Upper lobe of right lung (tissue), 1 donor: Measurements from ENCODE around the gene CCNK. TPM values are rescaled to one million over a fixed set of nuclear protein-coding genes. Genes with fewer than 3 reads are reported as not detected.

Experiments used
- ATAC-seq: fragments of 200-7000 bp; cut with Tn5 transposase; one replicate; pipeline ENCODE4 v1.9.1; 2020; ENCODE audit warnings: mild to moderate bottlenecking, moderate library complexity
- DNase-seq: peaks from one replicate; pipeline ENCODE4 v3.0.0-alpha.2; 2020
- H3K27ac ChIP-seq: fragments of 200-600 bp; one replicate; pipeline ENCODE4 v1.8.0; 2022
- H3K27me3 ChIP-seq: fragments of 200-600 bp; one replicate; pipeline ENCODE4 v1.8.0; 2022; ENCODE audit warnings: mild to moderate bottlenecking
- H3K36me3 ChIP-seq: fragments of 200-600 bp; one replicate; pipeline ENCODE4 v1.8.0; 2022
- H3K4me1 ChIP-seq: fragments of 200-600 bp; one replicate; pipeline ENCODE4 v1.8.0; 2022
- H3K4me3 ChIP-seq: fragments of 200-600 bp; one replicate; pipeline ENCODE4 v1.8.0; 2022; ENCODE audit warnings: mild to moderate bottlenecking
- H3K9me3 ChIP-seq: fragments of 200-600 bp; one replicate; pipeline ENCODE4 v1.8.0; 2022
- CTCF ChIP-seq: fragments of 200-600 bp; IDR thresholded peaks from one replicate; pipeline ENCODE4 v1.8.0; 2022; ENCODE audit warnings: antibody characterized with exemption
- intact Hi-C: fragments of 100-400 bp; cut with DNase I; formaldehyde crosslinking; loops from one replicate; pipeline ENCODE4 v1.11.0; 2022
- total RNA-seq: library from RNA; stranded (reverse); fragmentation: NEBNext Ultra II Directional; extraction: Animal tissue kit (Norgen Biotek cat#: 25700); gene quantifications from one replicate; pipeline ENCODE4 v1.2.1, GENCODE V29; 2021
- donor health status: DM: no; HTN: yes; CAD: no; lungs with severe emphysema.

CCNK gene
- total RNA-seq, 1 donor from 2014 or later: 48.7 TPM

GRCh38 chr14:99552572-99553216, 71.5 kb downstream of the CCNK start:
- Histone ChIP-seq H3K4me1 (no peaks in the 10 kb centered on the region), H3K27ac (no peak overlapping the region), H3K9me3 (no peaks in the 10 kb centered on the region), H3K4me3 (no peak overlapping the region), H3K27me3 (no peaks in the 10 kb centered on the region), H3K36me3 (no peaks in the 10 kb centered on the region)
- TF ChIP-seq CTCF: no peak
- DNase-seq (no peak), ATAC-seq (peak; percentile 6)
- intact Hi-C loops: no loop called here

GRCh38 chr14:99554184-99554583, 73.0 kb downstream of the CCNK start:
- no peak overlapping the region for H3K4me3 ChIP-seq
- H3K9me3 ChIP-seq: no peaks in the 10 kb centered on the region
- H3K27me3 ChIP-seq: no peaks in the 10 kb centered on the region
- no peak overlapping the region for H3K27ac ChIP-seq
- H3K36me3 ChIP-seq: no peaks in the 10 kb centered on the region
- H3K4me1 ChIP-seq: no peaks in the 10 kb centered on the region
- TF ChIP-seq CTCF: no peak
- DNase-seq (no peak), ATAC-seq (peak; percentile 45)
- intact Hi-C loops: no loop called here

- ATAC-seq (peak; percentile 67), DNase-seq (no peak)
- H3K36me3 ChIP-seq: no peaks in the 10 kb centered on the region
- no peaks in the 10 kb centered on the region for H3K4me1 ChIP-seq
- intact Hi-C loops: no loop called here
- H3K9me3 ChIP-seq: no peaks in the 10 kb centered on the region
- H3K4me3 ChIP-seq: no peak overlapping the region
- no peak overlapping the region for H3K27ac ChIP-seq
- no peak for TF ChIP-seq CTCF
- no peaks in the 10 kb centered on the region for H3K27me3 ChIP-seq
Measured at GRCh38 chr14:99554757-99555531, 73.7 kb downstream of the CCNK start.

GRCh38 chr14:99556134-99556791, 75.1 kb downstream of the CCNK start:
- Histone ChIP-seq H3K27me3 (no peaks in the 10 kb centered on the region), H3K4me1 (no peaks in the 10 kb centered on the region), H3K27ac (no peak overlapping the region), H3K36me3 (no peaks in the 10 kb centered on the region), H3K9me3 (no peaks in the 10 kb centered on the region), H3K4me3 (no peak overlapping the region)
- no peak for DNase-seq
- ATAC-seq: no peak
- intact Hi-C loops: no loop called here
- no peak for TF ChIP-seq CTCF

- Histone ChIP-seq H3K27me3 (no peaks in the 10 kb centered on the region), H3K4me1 (peaks cover 14% of the 10 kb centered on the region), H3K27ac (no peak overlapping the region), H3K9me3 (no peaks in the 10 kb centered on the region), H3K4me3 (no peak overlapping the region), H3K36me3 (no peaks in the 10 kb centered on the region)
- DNase-seq (no peak), ATAC-seq (no peak)
- intact Hi-C loops: no loop called here
- no peak for TF ChIP-seq CTCF
Measured at GRCh38 chr14:99559286-99559990, 78.2 kb downstream of the CCNK start.
